HepG2 (cell line): ENCODE results near the gene TET2. TPM values are rescaled to one million over a fixed set of nuclear protein-coding genes. Genes with fewer than 3 reads are reported as not detected.

ENCODE experiments used
- ATAC-seq: fragments of 200-7000 bp; cut with Tn5 transposase; 3 replicates; pipeline ENCODE4 v1.9.1; 2020; ENCODE audit warnings: mild to moderate bottlenecking, moderate library complexity
- BruUV-seq: library from RNA; stranded (reverse); fragments of 400-500 nt; replicated peaks from 2 replicates; lab custom pipeline; 2021; lab: Mats Ljungman, UMichigan
- CTCF ChIA-PET: fragments of 300-600 bp; formaldehyde crosslinking; extraction: SDS; loops from one replicate; lab custom pipeline; 2021; ENCODE audit warnings: low total read pairs, inconsistent platforms, low intra/inter-chr PET ratio; lab: Yijun Ruan, JAX
- POLR2A ChIA-PET: fragments of 350-600 bp; sonication (Branson Sonifier 250); formaldehyde crosslinking; loops from one replicate; lab custom pipeline; 2020; ENCODE audit warnings: antibody characterized with exemption, inconsistent platforms; lab: Yijun Ruan, JAX
- DNase-seq: peaks from one replicate; pipeline ENCODE4 v3.0.0-alpha.2; 2015; ENCODE audit warnings: low spot score
- FAIRE-seq: peaks from 3 replicates; lab custom pipeline; 2011; peaks lifted over from hg19 to GRCh38; lab: Jason Lieb, UNC
- H2AFZ ChIP-seq: one replicate; pipeline ENCODE4 v1.6.1; 2011; ENCODE audit warnings: low read length, inconsistent platforms
- H3K27ac ChIP-seq: fragments of 300-600 bp; 3 replicates; pipeline ENCODE4 v1.8.0; 2011; ENCODE audit warnings: mixed run types, mild to moderate bottlenecking, mixed read lengths, low read length, inconsistent platforms; ENCODE audit not compliant: insufficient read depth; ENCODE audit errors: extremely low read length
- H3K27me3 ChIP-seq, 2 experiments: fragments of 200-600 bp in 1 of 2; 2 replicates in 1 of 2; 3 replicates in 1 of 2; pipeline versions ENCODE4 v1.6.0 to v1.8.0; 2011; ENCODE audit warnings: low read length in 2 of 2, mild to moderate bottlenecking in 2 of 2, moderate library complexity in 2 of 2, inconsistent platforms in 1 of 2; ENCODE audit not compliant: insufficient read depth in 2 of 2, control insufficient read depth in 1 of 2
- H3K36me3 ChIP-seq, 2 experiments: fragments of 200-600 bp in 1 of 2; replicated peaks in 1 of 2; 2 replicates in 1 of 2; 3 replicates in 1 of 2; pipeline versions ENCODE4 v1.5.1 to v1.8.0; 2011; ENCODE audit warnings: low read length in 2 of 2, inconsistent platforms in 1 of 2; ENCODE audit not compliant: insufficient read depth in 2 of 2, control insufficient read depth in 1 of 2
- H3K4me1 ChIP-seq: 2 replicates; pipeline ENCODE4 v1.5.1; 2012; ENCODE audit warnings: low read length, inconsistent platforms; ENCODE audit not compliant: insufficient read depth
- H3K4me2 ChIP-seq: 2 replicates; pipeline ENCODE4 v1.6.0; 2011; ENCODE audit warnings: low read depth, low read length, inconsistent platforms
- H3K4me3 ChIP-seq, 3 experiments: fragments of 200-600 bp in 1 of 3; sonication (generic), shearing (Covaris generic) in 1 of 3; replicated peaks in 1 of 3; 2 replicates each; pipeline ENCODE4 v1.5.1; 2011 to 2016; ENCODE audit warnings: low read length in 3 of 3, inconsistent platforms in 2 of 3, low read depth in 2 of 3, mild to moderate bottlenecking in 2 of 3, control low read depth in 1 of 3, mixed read lengths in 1 of 3; ENCODE audit not compliant: insufficient read depth in 1 of 3
- H3K79me2 ChIP-seq: one replicate; pipeline ENCODE4 v1.6.1; 2011; ENCODE audit warnings: low read length, inconsistent platforms; ENCODE audit not compliant: insufficient read depth
- H3K9ac ChIP-seq: 2 replicates; pipeline ENCODE4 v1.6.0; 2011; ENCODE audit warnings: mild to moderate bottlenecking, low read depth, low read length, inconsistent platforms; ENCODE audit not compliant: insufficient read depth
- H3K9me3 ChIP-seq: 2 replicates; pipeline ENCODE4 v1.5.1; 2012; ENCODE audit warnings: mild to moderate bottlenecking, low read length
- H4K20me1 ChIP-seq: 2 replicates; pipeline ENCODE4 v1.6.0; 2011; ENCODE audit warnings: inconsistent platforms, mild to moderate bottlenecking, low read length, moderate library complexity; ENCODE audit not compliant: insufficient read depth
- FOXM1 ChIP-seq: sonication (generic); formaldehyde crosslinking; IDR thresholded peaks from 2 replicates; pipeline ENCODE4 v1.5.0; 2020; ENCODE audit warnings: missing genetic modification reagents
- HOXA3 ChIP-seq: sonication (generic); formaldehyde crosslinking; IDR thresholded peaks from 2 replicates; pipeline ENCODE4 v1.5.0; 2020; ENCODE audit warnings: missing genetic modification reagents
- KLF11 ChIP-seq: IDR thresholded peaks from 2 replicates; pipeline ENCODE4 v1.6.1; 2016; ENCODE audit warnings: missing compliant biosample characterization
- MYC ChIP-seq: sonication (generic); formaldehyde crosslinking; IDR thresholded peaks from 2 replicates; pipeline ENCODE4 v1.9.0; 2021; ENCODE audit warnings: missing genetic modification reagents, borderline replicate concordance
- POGZ ChIP-seq: sonication (generic); formaldehyde crosslinking; IDR thresholded peaks from 2 replicates; pipeline ENCODE4 v1.4.0; 2020; ENCODE audit warnings: mild to moderate bottlenecking, missing genetic modification reagents
- TCF7L2 ChIP-seq: IDR thresholded peaks from 2 replicates; pipeline ENCODE4 v1.6.1; 2011; ENCODE audit warnings: mild to moderate bottlenecking, low read depth, low read length, moderate library complexity
- TGIF2 ChIP-seq: IDR thresholded peaks from 2 replicates; pipeline ENCODE4 v1.6.1; 2016; ENCODE audit warnings: control low read depth, missing compliant biosample characterization
- ZNF33A ChIP-seq: sonication (generic); formaldehyde crosslinking; IDR thresholded peaks from 2 replicates; pipeline ENCODE4 v1.5.1; 2020; ENCODE audit warnings: missing genetic modification reagents, mild to moderate bottlenecking, moderate library complexity, borderline replicate concordance
- ZNF616 ChIP-seq: sonication (generic); formaldehyde crosslinking; IDR thresholded peaks from 2 replicates; pipeline ENCODE4 v1.5.0; 2020; ENCODE audit warnings: low read depth, mild to moderate bottlenecking, missing genetic modification reagents
- WGBS: methylation state at CpG from one replicate; pipeline ENCODE4 v1.1.6; 2017; ENCODE audit warnings: low lambda C conversion rate; 5-methylcytosine and 5-hydroxymethylcytosine counted together
- in situ Hi-C: cut with HindIII; loops from 2 replicates; pipeline ENCODE4 v1.10.0; 2017; ENCODE audit warnings: low pct_unique_long_range_greater_than_20kb; ENCODE audit not compliant: extremely low pct_ligation_motif_present
- intact Hi-C: fragments of 100-400 bp; cut with micrococcal nuclease; formaldehyde crosslinking; loops from one replicate; pipeline ENCODE4 v1.10.0; 2022; ENCODE audit not compliant: unreplicated experiment
- polyA plus RNA-seq, 8 experiments: library from polyadenylated mRNA; depleted of rRNA in 3 of 8; stranded (reverse) in 7 of 8; unstranded in 1 of 8; fragments of >200 nt; fragmentation: Illumina TruSeq in 4 of 8; extraction: Trizol in 4 of 8; gene quantifications; 2 replicates each; pipeline versions ENCODE4 v1.2.1 to v1.2.3, GENCODE V29; 2011 to 2016; ENCODE audit warnings: low read depth in 4 of 8, missing spikeins in 1 of 8, mixed read lengths in 1 of 8; ENCODE audit not compliant: insufficient read depth in 1 of 8
- total RNA-seq, 5 experiments: library from RNA; depleted of rRNA; stranded (reverse); fragments of >200 nt; fragmentation: Illumina TruSeq; extraction: Trizol; gene quantifications; 2 replicates each; pipeline ENCODE4 v1.2.3, GENCODE V29; 2016; ENCODE audit warnings: low read depth in 1 of 5
- TF ChIP-seq, protein P1 (sequence below): sonication (generic); formaldehyde crosslinking; IDR thresholded peaks from 2 replicates; pipeline ENCODE4 v1.9.0; 2021; ENCODE audit warnings: mild to moderate bottlenecking, missing genetic modification reagents
- TF ChIP-seq, protein P2 (sequence below): sonication (generic); formaldehyde crosslinking; IDR thresholded peaks from 2 replicates; pipeline ENCODE4 v1.4.0; 2020; ENCODE audit warnings: missing genetic modification reagents, mild to moderate bottlenecking, borderline replicate concordance

TET2 gene
- total and polyA plus RNA-seq, 2 of the 13 experiments (the other 11 are each of a cell fraction or from before 2014, with no cell fraction given): 4.7 to 4.8 TPM

DNA sequence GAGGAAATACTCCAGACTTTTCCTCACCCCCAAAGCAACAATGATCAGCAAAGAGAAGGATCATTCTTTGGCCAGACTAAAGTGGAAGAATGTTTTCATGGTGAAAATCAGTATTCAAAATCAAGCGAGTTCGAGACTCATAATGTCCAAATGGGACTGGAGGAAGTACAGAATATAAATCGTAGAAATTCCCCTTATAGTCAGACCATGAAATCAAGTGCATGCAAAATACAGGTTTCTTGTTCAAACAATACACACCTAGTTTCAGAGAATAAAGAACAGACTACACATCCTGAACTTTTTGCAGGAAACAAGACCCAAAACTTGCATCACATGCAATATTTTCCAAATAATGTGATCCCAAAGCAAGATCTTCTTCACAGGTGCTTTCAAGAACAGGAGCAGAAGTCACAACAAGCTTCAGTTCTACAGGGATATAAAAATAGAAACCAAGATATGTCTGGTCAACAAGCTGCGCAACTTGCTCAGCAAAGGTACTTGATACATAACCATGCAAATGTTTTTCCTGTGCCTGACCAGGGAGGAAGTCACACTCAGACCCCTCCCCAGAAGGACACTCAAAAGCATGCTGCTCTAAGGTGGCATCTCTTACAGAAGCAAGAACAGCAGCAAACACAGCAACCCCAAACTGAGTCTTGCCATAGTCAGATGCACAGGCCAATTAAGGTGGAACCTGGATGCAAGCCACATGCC, 89.7 kb downstream of the TET2 start:
- 96% methylated on average over 4 of the region's 4 CpGs for WGBS

More for the DNA sequence above, 89.7 kb downstream of the TET2 start:
- no peak overlapping the region for H3K4me2 ChIP-seq
- H4K20me1 ChIP-seq: no peaks in the 10 kb centered on the region
- CTCF ChIA-PET: no interaction called here
- no peak overlapping the region for H3K9ac ChIP-seq
- POLR2A ChIA-PET: no interaction called here
- H3K79me2 ChIP-seq: no peaks in the 10 kb centered on the region
- no peaks in the 10 kb centered on the region for H3K4me1 ChIP-seq
- no peaks in the 10 kb centered on the region for H3K9me3 ChIP-seq
- intact Hi-C loops: no loop called here
- no peaks in the 10 kb centered on the region for H3K27me3 ChIP-seq
- no peak for TF ChIP-seq KLF11 (CRISPR knock-in tag)
- TF ChIP-seq, protein P1, sequence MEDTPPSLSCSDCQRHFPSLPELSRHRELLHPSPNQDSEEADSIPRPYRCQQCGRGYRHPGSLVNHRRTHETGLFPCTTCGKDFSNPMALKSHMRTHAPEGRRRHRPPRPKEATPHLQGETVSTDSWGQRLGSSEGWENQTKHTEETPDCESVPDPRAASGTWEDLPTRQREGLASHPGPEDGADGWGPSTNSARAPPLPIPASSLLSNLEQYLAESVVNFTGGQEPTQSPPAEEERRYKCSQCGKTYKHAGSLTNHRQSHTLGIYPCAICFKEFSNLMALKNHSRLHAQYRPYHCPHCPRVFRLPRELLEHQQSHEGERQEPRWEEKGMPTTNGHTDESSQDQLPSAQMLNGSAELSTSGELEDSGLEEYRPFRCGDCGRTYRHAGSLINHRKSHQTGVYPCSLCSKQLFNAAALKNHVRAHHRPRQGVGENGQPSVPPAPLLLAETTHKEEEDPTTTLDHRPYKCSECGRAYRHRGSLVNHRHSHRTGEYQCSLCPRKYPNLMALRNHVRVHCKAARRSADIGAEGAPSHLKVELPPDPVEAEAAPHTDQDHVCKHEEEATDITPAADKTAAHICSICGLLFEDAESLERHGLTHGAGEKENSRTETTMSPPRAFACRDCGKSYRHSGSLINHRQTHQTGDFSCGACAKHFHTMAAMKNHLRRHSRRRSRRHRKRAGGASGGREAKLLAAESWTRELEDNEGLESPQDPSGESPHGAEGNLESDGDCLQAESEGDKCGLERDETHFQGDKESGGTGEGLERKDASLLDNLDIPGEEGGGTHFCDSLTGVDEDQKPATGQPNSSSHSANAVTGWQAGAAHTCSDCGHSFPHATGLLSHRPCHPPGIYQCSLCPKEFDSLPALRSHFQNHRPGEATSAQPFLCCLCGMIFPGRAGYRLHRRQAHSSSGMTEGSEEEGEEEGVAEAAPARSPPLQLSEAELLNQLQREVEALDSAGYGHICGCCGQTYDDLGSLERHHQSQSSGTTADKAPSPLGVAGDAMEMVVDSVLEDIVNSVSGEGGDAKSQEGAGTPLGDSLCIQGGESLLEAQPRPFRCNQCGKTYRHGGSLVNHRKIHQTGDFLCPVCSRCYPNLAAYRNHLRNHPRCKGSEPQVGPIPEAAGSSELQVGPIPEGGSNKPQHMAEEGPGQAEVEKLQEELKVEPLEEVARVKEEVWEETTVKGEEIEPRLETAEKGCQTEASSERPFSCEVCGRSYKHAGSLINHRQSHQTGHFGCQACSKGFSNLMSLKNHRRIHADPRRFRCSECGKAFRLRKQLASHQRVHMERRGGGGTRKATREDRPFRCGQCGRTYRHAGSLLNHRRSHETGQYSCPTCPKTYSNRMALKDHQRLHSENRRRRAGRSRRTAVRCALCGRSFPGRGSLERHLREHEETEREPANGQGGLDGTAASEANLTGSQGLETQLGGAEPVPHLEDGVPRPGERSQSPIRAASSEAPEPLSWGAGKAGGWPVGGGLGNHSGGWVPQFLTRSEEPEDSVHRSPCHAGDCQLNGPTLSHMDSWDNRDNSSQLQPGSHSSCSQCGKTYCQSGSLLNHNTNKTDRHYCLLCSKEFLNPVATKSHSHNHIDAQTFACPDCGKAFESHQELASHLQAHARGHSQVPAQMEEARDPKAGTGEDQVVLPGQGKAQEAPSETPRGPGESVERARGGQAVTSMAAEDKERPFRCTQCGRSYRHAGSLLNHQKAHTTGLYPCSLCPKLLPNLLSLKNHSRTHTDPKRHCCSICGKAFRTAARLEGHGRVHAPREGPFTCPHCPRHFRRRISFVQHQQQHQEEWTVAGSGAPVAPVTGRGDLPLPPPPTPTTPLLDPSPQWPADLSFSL (CRISPR knock-in tag): no peak
- no peak for TF ChIP-seq TGIF2 (CRISPR knock-in tag)
- no peak for TF ChIP-seq ZNF33A (CRISPR knock-in tag)
- TF ChIP-seq POGZ (CRISPR knock-in tag): no peak
- no peak for TF ChIP-seq HOXA3 (CRISPR knock-in tag)
- TF ChIP-seq TCF7L2: no peak
- TF ChIP-seq, protein P2, sequence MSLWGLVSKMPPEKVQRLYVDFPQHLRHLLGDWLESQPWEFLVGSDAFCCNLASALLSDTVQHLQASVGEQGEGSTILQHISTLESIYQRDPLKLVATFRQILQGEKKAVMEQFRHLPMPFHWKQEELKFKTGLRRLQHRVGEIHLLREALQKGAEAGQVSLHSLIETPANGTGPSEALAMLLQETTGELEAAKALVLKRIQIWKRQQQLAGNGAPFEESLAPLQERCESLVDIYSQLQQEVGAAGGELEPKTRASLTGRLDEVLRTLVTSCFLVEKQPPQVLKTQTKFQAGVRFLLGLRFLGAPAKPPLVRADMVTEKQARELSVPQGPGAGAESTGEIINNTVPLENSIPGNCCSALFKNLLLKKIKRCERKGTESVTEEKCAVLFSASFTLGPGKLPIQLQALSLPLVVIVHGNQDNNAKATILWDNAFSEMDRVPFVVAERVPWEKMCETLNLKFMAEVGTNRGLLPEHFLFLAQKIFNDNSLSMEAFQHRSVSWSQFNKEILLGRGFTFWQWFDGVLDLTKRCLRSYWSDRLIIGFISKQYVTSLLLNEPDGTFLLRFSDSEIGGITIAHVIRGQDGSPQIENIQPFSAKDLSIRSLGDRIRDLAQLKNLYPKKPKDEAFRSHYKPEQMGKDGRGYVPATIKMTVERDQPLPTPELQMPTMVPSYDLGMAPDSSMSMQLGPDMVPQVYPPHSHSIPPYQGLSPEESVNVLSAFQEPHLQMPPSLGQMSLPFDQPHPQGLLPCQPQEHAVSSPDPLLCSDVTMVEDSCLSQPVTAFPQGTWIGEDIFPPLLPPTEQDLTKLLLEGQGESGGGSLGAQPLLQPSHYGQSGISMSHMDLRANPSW: no peak
- no peak for TF ChIP-seq ZNF616 (CRISPR knock-in tag)
- no peak for TF ChIP-seq MYC
- no peak for TF ChIP-seq FOXM1 (CRISPR knock-in tag)
- no peak overlapping the region for H2AFZ ChIP-seq
- H3K27ac ChIP-seq: no peak overlapping the region
- TSS peak; percentile 27 for BruUV-seq
- DNase-seq (no peak), ATAC-seq (no peak), FAIRE-seq (no peak)
- H3K36me3 ChIP-seq: peaks cover 13 to 23% of the 10 kb centered on the region in 2 experiments; a peak in 4 of 5 replicates
- no peak overlapping the region for H3K4me3 ChIP-seq
- in situ Hi-C loops: no loop called here
